HCT116 (cell line): ENCODE results near the gene MATN3.

Experiments used
- TCF7L2 ChIP-seq: IDR thresholded peaks from 2 replicates; pipeline ENCODE4 v1.7.0; 2011; ENCODE audit warnings: borderline replicate concordance, inconsistent platforms; ENCODE audit not compliant: insufficient read depth, insufficient read length; ENCODE audit errors: extremely low read depth
- TF ChIP-seq, protein P1 (sequence below), 3 experiments: fragments of 200-600 bp in 1 of 3; sonication (generic) in 1 of 3; IDR thresholded peaks in 2 of 3; conservative IDR thresholded peaks in 1 of 3; 2 replicates each; pipeline ENCODE4 v1.5.1; 2012 to 2017; ENCODE audit warnings: low read depth in 2 of 3, low read length in 2 of 3, antibody characterized with exemption in 1 of 3, borderline replicate concordance in 1 of 3, control low read depth in 1 of 3, mild to moderate bottlenecking in 1 of 3, mixed read lengths in 1 of 3, mixed run types in 1 of 3, moderate library complexity in 1 of 3; ENCODE audit not compliant: insufficient read depth in 1 of 3

- no peak for TF ChIP-seq TCF7L2
- TF ChIP-seq, protein P1, sequence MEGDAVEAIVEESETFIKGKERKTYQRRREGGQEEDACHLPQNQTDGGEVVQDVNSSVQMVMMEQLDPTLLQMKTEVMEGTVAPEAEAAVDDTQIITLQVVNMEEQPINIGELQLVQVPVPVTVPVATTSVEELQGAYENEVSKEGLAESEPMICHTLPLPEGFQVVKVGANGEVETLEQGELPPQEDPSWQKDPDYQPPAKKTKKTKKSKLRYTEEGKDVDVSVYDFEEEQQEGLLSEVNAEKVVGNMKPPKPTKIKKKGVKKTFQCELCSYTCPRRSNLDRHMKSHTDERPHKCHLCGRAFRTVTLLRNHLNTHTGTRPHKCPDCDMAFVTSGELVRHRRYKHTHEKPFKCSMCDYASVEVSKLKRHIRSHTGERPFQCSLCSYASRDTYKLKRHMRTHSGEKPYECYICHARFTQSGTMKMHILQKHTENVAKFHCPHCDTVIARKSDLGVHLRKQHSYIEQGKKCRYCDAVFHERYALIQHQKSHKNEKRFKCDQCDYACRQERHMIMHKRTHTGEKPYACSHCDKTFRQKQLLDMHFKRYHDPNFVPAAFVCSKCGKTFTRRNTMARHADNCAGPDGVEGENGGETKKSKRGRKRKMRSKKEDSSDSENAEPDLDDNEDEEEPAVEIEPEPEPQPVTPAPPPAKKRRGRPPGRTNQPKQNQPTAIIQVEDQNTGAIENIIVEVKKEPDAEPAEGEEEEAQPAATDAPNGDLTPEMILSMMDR (IDR thresholded peaks at IDR 0.05 in 2 of 3, conservative IDR thresholded peaks at IDR 0.05 in 1 of 3; ENCODE audit: borderline replicate concordance in 1 of 3, insufficient read depth in 1 of 3, low read depth in 2 of 3, low read length in 2 of 3) = no peak
These were observed 65.1 kb downstream of the MATN3 start for GRCh38 chr2:19947184-19947940.
